ENCODE results near the gene CD300LB. TPM values are rescaled to one million over a fixed set of nuclear protein-coding genes. Genes with fewer than 3 reads are reported as not detected.

CD300LB gene
- total RNA-seq, 1 donor from 2014 or later, result not detected

DNA sequence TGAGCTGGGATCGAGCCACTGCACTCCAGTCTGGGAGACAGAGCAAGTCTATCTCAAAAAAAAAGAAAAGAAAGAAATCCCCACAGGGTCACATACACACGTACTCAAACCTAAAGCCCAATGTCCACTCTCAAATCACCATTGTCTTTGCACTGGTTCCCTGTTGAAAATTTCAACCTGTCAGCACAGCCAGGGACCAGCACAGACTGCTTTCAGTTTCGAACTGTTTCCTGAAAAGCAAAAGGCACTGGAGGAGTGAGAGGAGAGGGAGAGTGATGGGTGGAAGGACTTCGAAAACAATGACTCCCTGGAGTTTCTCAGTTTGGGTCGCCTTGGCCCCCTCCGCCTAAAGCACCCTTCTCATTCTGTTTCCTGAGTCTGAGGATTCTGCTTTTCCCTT is 23.6 kb upstream of the CD300LB start:
- DNase-seq (ENCODE audit: low spot score in 2 of 2), result peak in 1 of 2 donors; percentile 11
- no peaks in the 10 kb centered on the region for H3K36me3 ChIP-seq
- intact Hi-C loops (cut with DNase I), result no loop called here
- no peak overlapping the region for H3K4me3 ChIP-seq
- no peaks in the 10 kb centered on the region for H3K4me1 ChIP-seq
- TF ChIP-seq, protein P1, sequence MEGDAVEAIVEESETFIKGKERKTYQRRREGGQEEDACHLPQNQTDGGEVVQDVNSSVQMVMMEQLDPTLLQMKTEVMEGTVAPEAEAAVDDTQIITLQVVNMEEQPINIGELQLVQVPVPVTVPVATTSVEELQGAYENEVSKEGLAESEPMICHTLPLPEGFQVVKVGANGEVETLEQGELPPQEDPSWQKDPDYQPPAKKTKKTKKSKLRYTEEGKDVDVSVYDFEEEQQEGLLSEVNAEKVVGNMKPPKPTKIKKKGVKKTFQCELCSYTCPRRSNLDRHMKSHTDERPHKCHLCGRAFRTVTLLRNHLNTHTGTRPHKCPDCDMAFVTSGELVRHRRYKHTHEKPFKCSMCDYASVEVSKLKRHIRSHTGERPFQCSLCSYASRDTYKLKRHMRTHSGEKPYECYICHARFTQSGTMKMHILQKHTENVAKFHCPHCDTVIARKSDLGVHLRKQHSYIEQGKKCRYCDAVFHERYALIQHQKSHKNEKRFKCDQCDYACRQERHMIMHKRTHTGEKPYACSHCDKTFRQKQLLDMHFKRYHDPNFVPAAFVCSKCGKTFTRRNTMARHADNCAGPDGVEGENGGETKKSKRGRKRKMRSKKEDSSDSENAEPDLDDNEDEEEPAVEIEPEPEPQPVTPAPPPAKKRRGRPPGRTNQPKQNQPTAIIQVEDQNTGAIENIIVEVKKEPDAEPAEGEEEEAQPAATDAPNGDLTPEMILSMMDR (IDR thresholded peaks at IDR 0.05), result no peak
- no peak overlapping the region for H3K27ac ChIP-seq
- H3K27me3 ChIP-seq, result no peaks in the 10 kb centered on the region
- no peaks in the 10 kb centered on the region for H3K9me3 ChIP-seq

DNA sequence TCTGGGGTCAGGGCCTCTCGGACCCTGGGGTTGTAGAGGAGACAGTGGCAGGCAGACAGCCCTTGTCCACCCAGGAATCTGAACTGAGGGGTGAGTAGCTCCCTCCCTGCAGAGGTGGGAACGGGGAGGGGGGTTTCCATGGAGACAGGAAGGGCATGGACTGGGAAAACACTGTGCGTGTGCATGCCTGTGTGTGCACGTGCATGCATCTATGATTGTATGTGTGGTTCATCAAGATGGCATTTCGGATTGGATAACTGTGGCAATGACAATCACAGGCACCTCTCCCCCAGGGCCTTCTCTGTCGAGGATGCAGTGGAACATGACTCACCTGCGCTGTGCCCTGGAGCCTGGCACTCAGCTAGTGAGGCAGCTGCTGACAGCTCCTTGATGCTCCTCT is 20.8 kb upstream of the CD300LB start:
- Histone ChIP-seq H3K9me3 (no peaks in the 10 kb centered on the region), H3K27me3 (no peaks in the 10 kb centered on the region), H3K4me3 (no peak overlapping the region), H3K27ac (no peak overlapping the region), H3K36me3 (no peaks in the 10 kb centered on the region), H3K4me1 (no peaks in the 10 kb centered on the region)
- peak in 1 of 2 donors; percentile 25 for DNase-seq (ENCODE audit: low spot score in 2 of 2)
- TF ChIP-seq, protein P1 (IDR thresholded peaks at IDR 0.05), result no peak
- intact Hi-C loops (cut with DNase I), result no loop called here

DNA sequence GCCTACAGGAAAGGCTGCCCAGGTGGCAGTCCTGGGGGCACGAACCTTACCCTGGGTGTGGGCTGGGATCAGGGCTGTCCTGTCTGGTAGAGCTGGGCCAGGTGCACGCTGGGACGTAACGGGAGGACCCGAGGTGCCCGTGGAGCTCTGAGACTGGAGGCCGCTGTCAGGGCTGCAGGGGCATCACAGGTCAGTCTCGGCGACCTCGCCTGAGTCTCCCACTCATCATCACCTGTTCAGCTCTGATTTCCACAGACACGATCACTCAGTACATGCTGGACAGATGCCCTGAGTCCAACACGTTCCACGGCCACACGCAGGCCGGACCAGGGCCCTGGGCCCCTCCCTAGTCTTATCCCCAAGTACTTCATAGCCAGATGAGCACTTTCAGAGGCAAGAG is 19.3 kb upstream of the CD300LB start:
- no peak overlapping the region for H3K4me3 ChIP-seq
- no peaks in the 10 kb centered on the region for H3K4me1 ChIP-seq
- DNase-seq (ENCODE audit: low spot score in 2 of 2), result no peak
- no peaks in the 10 kb centered on the region for H3K36me3 ChIP-seq
- intact Hi-C loops (cut with DNase I), result no loop called here
- TF ChIP-seq, protein P1 (IDR thresholded peaks at IDR 0.05), result no peak
- no peaks in the 10 kb centered on the region for H3K9me3 ChIP-seq
- H3K27ac ChIP-seq, result no peak overlapping the region
- no peaks in the 10 kb centered on the region for H3K27me3 ChIP-seq

DNA sequence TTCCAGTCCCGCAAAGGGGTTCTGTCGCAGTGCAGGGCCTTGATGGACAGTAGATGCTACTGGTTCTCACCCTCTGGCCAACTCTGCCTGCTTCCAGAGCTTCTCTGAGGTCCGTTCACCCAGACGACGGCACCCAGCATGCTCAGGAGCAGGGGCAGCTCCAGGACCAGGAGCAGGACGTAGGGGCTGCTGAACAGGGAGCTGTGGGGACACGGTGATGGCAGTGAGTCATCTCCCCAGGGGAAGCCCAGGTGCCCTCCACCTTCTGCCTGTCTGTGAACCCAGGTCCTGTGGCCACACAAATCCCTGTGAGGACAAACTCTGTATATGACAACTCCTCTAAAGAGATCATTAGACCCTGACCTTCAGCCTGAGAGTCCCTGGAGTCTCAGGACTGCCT is 18.1 kb upstream of the CD300LB start:
- TF ChIP-seq, protein P1 (IDR thresholded peaks at IDR 0.05), result no peak
- Histone ChIP-seq H3K27me3 (no peaks in the 10 kb centered on the region), H3K36me3 (no peaks in the 10 kb centered on the region), H3K9me3 (no peaks in the 10 kb centered on the region), H3K4me3 (no peak overlapping the region), H3K4me1 (no peaks in the 10 kb centered on the region), H3K27ac (no peak overlapping the region)
- DNase-seq (ENCODE audit: low spot score in 2 of 2), result no peak
- intact Hi-C loops (cut with DNase I), result no loop called here

DNA sequence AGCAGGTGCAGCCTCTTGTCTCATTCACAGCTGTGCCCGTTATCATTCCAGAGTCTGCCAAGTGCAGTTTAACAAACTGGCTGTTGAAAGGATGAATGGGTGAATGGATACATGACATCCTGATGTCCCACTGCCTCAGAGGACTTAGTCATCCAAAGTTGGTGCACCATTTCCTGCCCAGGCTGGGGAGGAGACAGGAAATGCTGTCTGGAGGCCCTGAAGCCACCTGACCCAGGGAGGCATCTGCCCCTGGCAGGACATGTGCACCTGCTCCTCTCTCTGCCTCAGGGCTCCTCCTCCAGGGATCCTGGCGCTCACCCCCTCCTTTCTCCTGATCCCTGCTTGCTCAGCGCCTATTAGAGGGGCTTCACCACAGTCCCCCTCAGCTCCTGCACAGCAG is 16.5 kb upstream of the CD300LB start:
- H3K4me3 ChIP-seq, result no peak overlapping the region
- H3K4me1 ChIP-seq, result no peaks in the 10 kb centered on the region
- no peaks in the 10 kb centered on the region for H3K27me3 ChIP-seq
- TF ChIP-seq, protein P1 (IDR thresholded peaks at IDR 0.05), result no peak
- H3K27ac ChIP-seq, result no peak overlapping the region
- intact Hi-C loops (cut with DNase I), result no loop called here
- DNase-seq (ENCODE audit: low spot score in 2 of 2), result no peak
- H3K9me3 ChIP-seq, result no peaks in the 10 kb centered on the region
- H3K36me3 ChIP-seq, result no peaks in the 10 kb centered on the region

DNA sequence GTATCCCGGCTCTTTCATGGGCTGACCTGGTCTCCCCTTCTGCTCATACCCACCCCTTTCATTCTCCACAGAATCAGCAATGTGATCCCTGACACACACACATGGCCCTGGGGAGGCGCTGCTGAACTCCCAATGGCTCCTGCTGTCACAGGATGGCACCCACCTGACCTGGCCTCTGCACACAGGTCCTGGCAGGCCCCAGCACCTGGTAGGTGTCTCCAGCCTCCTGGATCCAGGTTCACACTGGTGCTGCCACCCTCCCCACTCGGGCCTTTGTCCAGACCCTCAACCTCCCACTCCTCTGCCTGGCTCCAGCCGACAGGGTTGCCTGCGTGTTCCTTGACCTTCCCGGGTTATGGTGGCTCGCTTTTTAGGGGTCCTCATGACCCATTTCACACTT is 16.0 kb upstream of the CD300LB start:
- no peaks in the 10 kb centered on the region for H3K9me3 ChIP-seq
- no peaks in the 10 kb centered on the region for H3K27me3 ChIP-seq
- TF ChIP-seq, protein P1 (IDR thresholded peaks at IDR 0.05), result no peak
- no peak overlapping the region for H3K27ac ChIP-seq
- intact Hi-C loops (cut with DNase I), result no loop called here
- no peak for DNase-seq (ENCODE audit: low spot score in 2 of 2)
- H3K4me3 ChIP-seq, result no peak overlapping the region
- H3K36me3 ChIP-seq, result no peaks in the 10 kb centered on the region
- H3K4me1 ChIP-seq, result no peaks in the 10 kb centered on the region
